HUES64 (cell line): Measurements from ENCODE around the gene ZNF415.

Experiments used
- H3K27ac ChIP-seq: 2 replicates; pipeline ENCODE4 v1.7.0; 2013; ENCODE audit warnings: low read depth, low read length, inconsistent platforms
- H3K27me3 ChIP-seq: 2 replicates; pipeline ENCODE4 v1.6.1; 2013; ENCODE audit warnings: mild to moderate bottlenecking, low read length; ENCODE audit not compliant: insufficient read depth
- H3K36me3 ChIP-seq: 2 replicates; pipeline ENCODE4 v1.6.1; 2013; ENCODE audit warnings: mild to moderate bottlenecking, low read length; ENCODE audit not compliant: insufficient read depth
- H3K4me1 ChIP-seq: 2 replicates; pipeline ENCODE4 v1.6.1; 2013; ENCODE audit warnings: mild to moderate bottlenecking, low read length, moderate library complexity; ENCODE audit not compliant: insufficient read depth
- H3K4me3 ChIP-seq: 2 replicates; pipeline ENCODE4 v1.5.1; 2013; ENCODE audit warnings: mild to moderate bottlenecking, low read length, moderate library complexity
- H3K9ac ChIP-seq: 2 replicates; pipeline ENCODE4 v1.6.1; 2013; ENCODE audit warnings: mild to moderate bottlenecking, low read depth, low read length
- H3K9me3 ChIP-seq: 2 replicates; pipeline ENCODE4 v1.6.1; 2013; ENCODE audit warnings: low read depth, low read length; ENCODE audit not compliant: insufficient read depth
- WGBS: fragments of 150-250, 120-280 bp; methylation state at CpG from one replicate; pipeline ENCODE4 v1.1.7; 2013; ENCODE audit warnings: missing lambda C conversion rate; 5-methylcytosine and 5-hydroxymethylcytosine counted together

The ZNF415 gene

GRCh38 chr19:53086949-53087348 lies 45.8 kb downstream of the ZNF415 start:
- 89% methylated on average over 5 of the region's 5 CpGs for WGBS
- no peaks in the 10 kb centered on the region for H3K4me1 ChIP-seq
- no peak overlapping the region for H3K9ac ChIP-seq
- peaks cover 87% of the 10 kb centered on the region for H3K36me3 ChIP-seq
- no peak overlapping the region for H3K4me3 ChIP-seq
- H3K27ac ChIP-seq = no peak overlapping the region
- H3K27me3 ChIP-seq = no peaks in the 10 kb centered on the region
- no peaks in the 10 kb centered on the region; the same call in 1 of the 2 replicates for H3K9me3 ChIP-seq

GRCh38 chr19:53085496-53085895 lies 47.2 kb downstream of the ZNF415 start:
- H3K9me3 ChIP-seq = peaks cover 4% of the 10 kb centered on the region; the same call in 1 of the 2 replicates
- no peaks in the 10 kb centered on the region for H3K4me1 ChIP-seq
- WGBS = 95% methylated on average over 7 of the region's 7 CpGs
- H3K36me3 ChIP-seq = peaks cover 89% of the 10 kb centered on the region
- no peak overlapping the region for H3K9ac ChIP-seq
- H3K27ac ChIP-seq = no peak overlapping the region
- no peaks in the 10 kb centered on the region for H3K27me3 ChIP-seq
- no peak overlapping the region for H3K4me3 ChIP-seq

- Histone ChIP-seq H3K27me3 (no peaks in the 10 kb centered on the region), H3K9ac (no peak overlapping the region), H3K4me3 (no peak overlapping the region), H3K9me3 (peaks cover 4% of the 10 kb centered on the region; the same call in 1 of the 2 replicates), H3K4me1 (no peaks in the 10 kb centered on the region), H3K36me3 (peaks cover 75% of the 10 kb centered on the region), H3K27ac (no peak overlapping the region)
- WGBS = 95% methylated on average over 3 of the region's 3 CpGs
Measured at GRCh38 chr19:53082929-53083328, 49.8 kb downstream of the ZNF415 start.

GRCh38 chr19:53079313-53079924 lies 53.3 kb downstream of the ZNF415 start:
- H3K27me3 ChIP-seq = no peaks in the 10 kb centered on the region
- peaks cover 4% of the 10 kb centered on the region; the same call in 1 of the 2 replicates for H3K4me1 ChIP-seq
- H3K36me3 ChIP-seq = peaks cover 62% of the 10 kb centered on the region
- WGBS = 79% methylated on average over 8 of the region's 8 CpGs
- no peak overlapping the region for H3K9ac ChIP-seq
- H3K4me3 ChIP-seq = no peak overlapping the region
- no peak overlapping the region for H3K27ac ChIP-seq
- peaks cover 4% of the 10 kb centered on the region; the same call in 1 of the 2 replicates for H3K9me3 ChIP-seq

GRCh38 chr19:53078668-53079067 lies 54.0 kb downstream of the ZNF415 start:
- H3K9ac ChIP-seq = no peak overlapping the region
- H3K36me3 ChIP-seq = peaks cover 62% of the 10 kb centered on the region
- H3K9me3 ChIP-seq = peaks cover 4% of the 10 kb centered on the region; the same call in 1 of the 2 replicates
- H3K4me1 ChIP-seq = peaks cover 4% of the 10 kb centered on the region; the same call in 1 of the 2 replicates
- no peak overlapping the region for H3K27ac ChIP-seq
- H3K4me3 ChIP-seq = no peak overlapping the region
- WGBS = 100% methylated on average over 1 of the region's 1 CpG
- no peaks in the 10 kb centered on the region for H3K27me3 ChIP-seq

- Histone ChIP-seq H3K27ac (peak overlapping the region; percentile 45; the same call in 1 of the 2 replicates), H3K9me3 (peaks cover 10% of the 10 kb centered on the region; the same call in 1 of the 2 replicates), H3K27me3 (no peaks in the 10 kb centered on the region), H3K4me1 (peaks cover 4% of the 10 kb centered on the region; the same call in 1 of the 2 replicates), H3K36me3 (peaks cover 63% of the 10 kb centered on the region), H3K4me3 (no peak overlapping the region), H3K9ac (no peak overlapping the region)
- WGBS = 10% methylated on average over 10 of the region's 10 CpGs
Measured at GRCh38 chr19:53076984-53077383, 55.7 kb downstream of the ZNF415 start.

GRCh38 chr19:53068834-53069233 lies 63.9 kb downstream of the ZNF415 start:
- H3K4me3 ChIP-seq = no peak overlapping the region
- H3K9ac ChIP-seq = no peak overlapping the region
- no peaks in the 10 kb centered on the region for H3K27me3 ChIP-seq
- H3K27ac ChIP-seq = no peak overlapping the region
- WGBS = 99% methylated on average over 4 of the region's 5 CpGs
- H3K9me3 ChIP-seq = peaks cover 59% of the 10 kb centered on the region
- H3K4me1 ChIP-seq = no peaks in the 10 kb centered on the region
- peaks cover 74% of the 10 kb centered on the region for H3K36me3 ChIP-seq

GRCh38 chr19:53068199-53068598 lies 64.5 kb downstream of the ZNF415 start:
- H3K9me3 ChIP-seq = peaks cover 58% of the 10 kb centered on the region
- 96% methylated on average over 3 of the region's 4 CpGs for WGBS
- H3K4me1 ChIP-seq = no peaks in the 10 kb centered on the region
- H3K27ac ChIP-seq = no peak overlapping the region
- H3K36me3 ChIP-seq = peaks cover 68% of the 10 kb centered on the region
- no peaks in the 10 kb centered on the region for H3K27me3 ChIP-seq
- H3K9ac ChIP-seq = no peak overlapping the region
- no peak overlapping the region for H3K4me3 ChIP-seq

GRCh38 chr19:53057904-53058580 lies 74.7 kb downstream of the ZNF415 start:
- Histone ChIP-seq H3K36me3 (no peaks in the 10 kb centered on the region), H3K9ac (peak overlapping the region; percentile 61; the same call in 1 of the 2 replicates), H3K27me3 (peaks cover 18% of the 10 kb centered on the region), H3K4me1 (no peaks in the 10 kb centered on the region), H3K9me3 (no peaks in the 10 kb centered on the region), H3K27ac (no peak overlapping the region), H3K4me3 (peak overlapping the region; percentile 53)
- WGBS = 88% methylated on average over 59 of the region's 59 CpGs
